WTC11 (cell line): Measurements from ENCODE around the gene BTBD9. TPM values are rescaled to one million over a fixed set of nuclear protein-coding genes. Genes with fewer than 3 reads are reported as not detected.
"Not testable (repeated sequence)": the region's sequence is repeated elsewhere in the genome, so short reads cannot be mapped to it uniquely, and the experiment has no call there.

Source experiments
- ATAC-seq: fragments of 200-7000 bp; cut with Tn5 transposase; 2 replicates; pipeline ENCODE4 v1.10.0; 2021; ENCODE audit warnings: mild to moderate bottlenecking, moderate library complexity
- CTCF ChIA-PET: fragments of 300-600 bp; sonication (Branson Sonifier 250); formaldehyde crosslinking; loops from one replicate; lab custom pipeline; 2021; ENCODE audit warnings: antibody characterized with exemption; lab: Charles Lee
- POLR2A ChIA-PET: fragments of 350-600 bp; sonication (Branson Sonifier 250); formaldehyde crosslinking; loops from one replicate; lab custom pipeline; 2021; ENCODE audit warnings: antibody characterized with exemption; lab: Charles Lee
- DNase-seq: peaks from one replicate; pipeline ENCODE4 v3.0.0; 2021; ENCODE audit warnings: low spot score
- H3K27ac Mint-ChIP-seq: 2 replicates; pipeline ENCODE4 v1.8.0; 2021; ENCODE audit warnings: mixed read lengths
- H3K27me3 Mint-ChIP-seq: 2 replicates; pipeline ENCODE4 v1.8.0; 2021; ENCODE audit warnings: low read depth, mild to moderate bottlenecking, moderate library complexity, mixed read lengths
- H3K36me3 Mint-ChIP-seq: 2 replicates; pipeline ENCODE4 v1.8.0; 2021; ENCODE audit warnings: mixed read lengths
- H3K4me1 Mint-ChIP-seq: 2 replicates; pipeline ENCODE4 v1.8.0; 2022; ENCODE audit warnings: mixed read lengths
- H3K4me3 Mint-ChIP-seq: 2 replicates; pipeline ENCODE4 v1.8.0; 2021; ENCODE audit warnings: mild to moderate bottlenecking, moderate library complexity, mixed read lengths
- H3K9me3 Mint-ChIP-seq: 2 replicates; pipeline ENCODE4 v1.8.0; 2021; ENCODE audit warnings: mixed read lengths
- CBFB ChIP-seq: sonication (generic); formaldehyde crosslinking; IDR thresholded peaks from 2 replicates; pipeline ENCODE4 v1.8.1; 2022; ENCODE audit warnings: mild to moderate bottlenecking, low read depth, missing genetic modification reagents
- CREM ChIP-seq: sonication (generic); formaldehyde crosslinking; IDR thresholded peaks from 2 replicates; pipeline ENCODE4 v1.8.1; 2022; ENCODE audit warnings: mild to moderate bottlenecking, missing genetic modification reagents, moderate library complexity
- ESRRA ChIP-seq: sonication (generic); formaldehyde crosslinking; IDR thresholded peaks from 2 replicates; pipeline ENCODE4 v1.8.1; 2022; ENCODE audit warnings: mild to moderate bottlenecking, missing genetic modification reagents, borderline replicate concordance
- HMGA2 ChIP-seq: fragments of 250-450 bp; sonication (Bioruptor Pico); IDR thresholded peaks from 2 replicates; pipeline ENCODE4 v1.4.0; 2021; ENCODE audit warnings: mild to moderate bottlenecking, moderate library complexity
- IRF2 ChIP-seq: sonication (generic); formaldehyde crosslinking; IDR thresholded peaks from 2 replicates; pipeline ENCODE4 v1.8.0; 2022; ENCODE audit warnings: low read depth, missing genetic modification reagents, borderline replicate concordance
- KAT7 ChIP-seq: sonication (generic); formaldehyde crosslinking; IDR thresholded peaks from 2 replicates; pipeline ENCODE4 v1.8.1; 2023; ENCODE audit warnings: missing genetic modification reagents, mild to moderate bottlenecking, borderline replicate concordance
- NFE2L1 ChIP-seq: sonication (generic); formaldehyde crosslinking; IDR thresholded peaks from 2 replicates; pipeline ENCODE4 v1.8.1; 2023; ENCODE audit warnings: missing genetic modification reagents
- NR3C1 ChIP-seq: sonication (generic); formaldehyde crosslinking; conservative IDR thresholded peaks from 2 replicates; pipeline ENCODE4 v1.8.1; 2023; ENCODE audit warnings: low read depth, mild to moderate bottlenecking, missing genetic modification reagents
- PRRX2 ChIP-seq: fragments of 250-450 bp; sonication (Bioruptor Pico); IDR thresholded peaks from 2 replicates; pipeline ENCODE4 v1.8.0; 2021; ENCODE audit warnings: mild to moderate bottlenecking
- TEAD1 ChIP-seq: sonication (generic); formaldehyde crosslinking; IDR thresholded peaks from 2 replicates; pipeline ENCODE4 v1.8.0; 2022; ENCODE audit warnings: mild to moderate bottlenecking, missing genetic modification reagents
- TEAD4 ChIP-seq: sonication (generic); formaldehyde crosslinking; IDR thresholded peaks from 2 replicates; pipeline ENCODE4 v1.8.0; 2022; ENCODE audit warnings: mild to moderate bottlenecking, missing genetic modification reagents
- ZBTB21 ChIP-seq: sonication (generic); formaldehyde crosslinking; IDR thresholded peaks from 2 replicates; pipeline ENCODE4 v1.8.1; 2023; ENCODE audit warnings: mild to moderate bottlenecking, missing genetic modification reagents, borderline replicate concordance
- ZNF121 ChIP-seq: sonication (generic); formaldehyde crosslinking; IDR thresholded peaks from 2 replicates; pipeline ENCODE4 v1.8.0; 2023; ENCODE audit warnings: missing genetic modification reagents
- ZNF138 ChIP-seq: sonication (generic); formaldehyde crosslinking; conservative IDR thresholded peaks from 2 replicates; pipeline ENCODE4 v1.8.1; 2022; ENCODE audit warnings: mild to moderate bottlenecking, moderate library complexity, missing genetic modification reagents
- total RNA-seq: library from RNA; stranded (reverse); gene quantifications from 3 replicates; pipeline ENCODE4 v1.2.3, GENCODE V29; 2021
- TF ChIP-seq, protein P1 (sequence below): fragments of 250-450 bp; sonication (Bioruptor Pico); IDR thresholded peaks from 2 replicates; pipeline ENCODE4 v1.9.0; 2021; ENCODE audit warnings: mild to moderate bottlenecking
- TF ChIP-seq, protein P2 (sequence below): sonication (generic); formaldehyde crosslinking; conservative IDR thresholded peaks from 2 replicates; pipeline ENCODE4 v1.8.1; 2022; ENCODE audit warnings: mild to moderate bottlenecking, missing genetic modification reagents
- TF ChIP-seq, protein P3 (sequence below): sonication (generic); formaldehyde crosslinking; conservative IDR thresholded peaks from 2 replicates; pipeline ENCODE4 v1.8.1; 2023; ENCODE audit warnings: mild to moderate bottlenecking, low read depth, missing genetic modification reagents, moderate library complexity
- TF ChIP-seq, protein P4 (sequence below): sonication (generic); formaldehyde crosslinking; IDR thresholded peaks from 2 replicates; pipeline ENCODE4 v1.8.1; 2022; ENCODE audit warnings: low read depth, missing genetic modification reagents, borderline replicate concordance
- TF ChIP-seq, protein P5 (sequence below): sonication (generic); formaldehyde crosslinking; IDR thresholded peaks from 2 replicates; pipeline ENCODE4 v1.8.1; 2022; ENCODE audit warnings: mild to moderate bottlenecking, missing genetic modification reagents, moderate library complexity, borderline replicate concordance
- TF ChIP-seq, protein P6 (sequence below): sonication (generic); formaldehyde crosslinking; IDR thresholded peaks from 2 replicates; pipeline ENCODE4 v1.8.0; 2022; ENCODE audit warnings: mild to moderate bottlenecking, missing genetic modification reagents
- TF ChIP-seq, protein P7 (sequence below): sonication (generic); formaldehyde crosslinking; IDR thresholded peaks from 2 replicates; pipeline ENCODE4 v1.8.1; 2023; ENCODE audit warnings: mild to moderate bottlenecking, missing genetic modification reagents
- TF ChIP-seq, protein P8 (sequence below): sonication (generic); formaldehyde crosslinking; IDR thresholded peaks from 2 replicates; pipeline ENCODE4 v1.8.1; 2023; ENCODE audit warnings: mild to moderate bottlenecking, missing genetic modification reagents, moderate library complexity

Gene BTBD9
- total RNA-seq, 1 experiment from 2014 or later: 4.2 TPM

DNA sequence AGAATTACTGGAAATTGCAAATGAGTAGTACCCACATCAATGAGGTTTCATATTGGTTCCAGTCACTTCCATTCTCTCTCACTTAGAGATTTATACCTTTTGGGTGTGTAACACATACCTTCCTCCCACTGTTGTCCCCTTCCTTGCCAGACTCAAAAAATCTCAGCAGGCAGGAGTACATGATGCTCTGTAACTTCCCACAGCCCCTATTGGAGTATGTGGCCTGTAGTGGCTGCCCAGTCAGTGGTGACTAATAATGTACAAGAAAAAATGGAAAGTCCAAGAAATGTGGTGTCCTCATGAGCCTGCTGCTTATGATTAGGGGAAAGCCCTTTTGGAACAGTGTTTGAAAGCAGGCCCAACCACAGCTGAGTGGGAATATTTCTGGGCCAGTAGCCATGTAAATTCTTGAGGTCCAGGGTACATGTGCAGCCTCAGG is 508.2 kb downstream of the BTBD9 start:
- POLR2A ChIA-PET: no interaction called here
- CTCF ChIA-PET: no interaction called here

DNA sequence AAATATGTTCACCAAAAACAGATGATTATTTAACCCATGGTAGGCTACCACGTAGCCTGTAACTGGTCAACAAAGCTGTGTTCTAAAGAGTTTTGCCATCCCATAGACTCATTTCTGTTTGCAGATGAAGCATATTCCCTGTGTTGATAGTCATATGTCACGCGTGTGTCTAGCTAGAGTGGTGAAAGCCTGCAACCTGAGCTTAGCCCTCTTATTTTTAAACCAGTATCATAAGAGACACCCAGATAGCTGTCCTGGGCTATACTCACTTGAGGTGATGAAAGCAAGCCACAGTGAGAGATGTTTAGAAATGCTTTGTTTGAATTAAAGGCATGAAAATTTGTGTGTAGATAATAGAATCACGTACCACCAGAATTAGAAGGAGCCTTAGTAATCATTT is 512.4 kb downstream of the BTBD9 start:
- TF ChIP-seq, protein P1, sequence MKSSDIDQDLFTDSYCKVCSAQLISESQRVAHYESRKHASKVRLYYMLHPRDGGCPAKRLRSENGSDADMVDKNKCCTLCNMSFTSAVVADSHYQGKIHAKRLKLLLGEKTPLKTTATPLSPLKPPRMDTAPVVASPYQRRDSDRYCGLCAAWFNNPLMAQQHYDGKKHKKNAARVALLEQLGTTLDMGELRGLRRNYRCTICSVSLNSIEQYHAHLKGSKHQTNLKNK (CRISPR knock-in tag): no peak
- no peak for TF ChIP-seq TEAD4 (CRISPR knock-in tag)
- TF ChIP-seq ZNF121 (CRISPR knock-in tag): no peak
- TF ChIP-seq, protein P2, sequence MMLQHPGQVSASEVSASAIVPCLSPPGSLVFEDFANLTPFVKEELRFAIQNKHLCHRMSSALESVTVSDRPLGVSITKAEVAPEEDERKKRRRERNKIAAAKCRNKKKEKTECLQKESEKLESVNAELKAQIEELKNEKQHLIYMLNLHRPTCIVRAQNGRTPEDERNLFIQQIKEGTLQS (CRISPR knock-in tag): no peak
- TF ChIP-seq, protein P3, sequence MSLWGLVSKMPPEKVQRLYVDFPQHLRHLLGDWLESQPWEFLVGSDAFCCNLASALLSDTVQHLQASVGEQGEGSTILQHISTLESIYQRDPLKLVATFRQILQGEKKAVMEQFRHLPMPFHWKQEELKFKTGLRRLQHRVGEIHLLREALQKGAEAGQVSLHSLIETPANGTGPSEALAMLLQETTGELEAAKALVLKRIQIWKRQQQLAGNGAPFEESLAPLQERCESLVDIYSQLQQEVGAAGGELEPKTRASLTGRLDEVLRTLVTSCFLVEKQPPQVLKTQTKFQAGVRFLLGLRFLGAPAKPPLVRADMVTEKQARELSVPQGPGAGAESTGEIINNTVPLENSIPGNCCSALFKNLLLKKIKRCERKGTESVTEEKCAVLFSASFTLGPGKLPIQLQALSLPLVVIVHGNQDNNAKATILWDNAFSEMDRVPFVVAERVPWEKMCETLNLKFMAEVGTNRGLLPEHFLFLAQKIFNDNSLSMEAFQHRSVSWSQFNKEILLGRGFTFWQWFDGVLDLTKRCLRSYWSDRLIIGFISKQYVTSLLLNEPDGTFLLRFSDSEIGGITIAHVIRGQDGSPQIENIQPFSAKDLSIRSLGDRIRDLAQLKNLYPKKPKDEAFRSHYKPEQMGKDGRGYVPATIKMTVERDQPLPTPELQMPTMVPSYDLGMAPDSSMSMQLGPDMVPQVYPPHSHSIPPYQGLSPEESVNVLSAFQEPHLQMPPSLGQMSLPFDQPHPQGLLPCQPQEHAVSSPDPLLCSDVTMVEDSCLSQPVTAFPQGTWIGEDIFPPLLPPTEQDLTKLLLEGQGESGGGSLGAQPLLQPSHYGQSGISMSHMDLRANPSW (CRISPR knock-in tag): no peak
- TF ChIP-seq IRF2: no peak
- TF ChIP-seq NR3C1: no peak
- no peak for TF ChIP-seq ZNF138 (CRISPR knock-in tag)
- no peak for TF ChIP-seq ZBTB21 (CRISPR knock-in tag)
- TF ChIP-seq ESRRA (CRISPR knock-in tag): no peak
- no peak for TF ChIP-seq HMGA2
- no peak for TF ChIP-seq KAT7
- TF ChIP-seq, protein P4, sequence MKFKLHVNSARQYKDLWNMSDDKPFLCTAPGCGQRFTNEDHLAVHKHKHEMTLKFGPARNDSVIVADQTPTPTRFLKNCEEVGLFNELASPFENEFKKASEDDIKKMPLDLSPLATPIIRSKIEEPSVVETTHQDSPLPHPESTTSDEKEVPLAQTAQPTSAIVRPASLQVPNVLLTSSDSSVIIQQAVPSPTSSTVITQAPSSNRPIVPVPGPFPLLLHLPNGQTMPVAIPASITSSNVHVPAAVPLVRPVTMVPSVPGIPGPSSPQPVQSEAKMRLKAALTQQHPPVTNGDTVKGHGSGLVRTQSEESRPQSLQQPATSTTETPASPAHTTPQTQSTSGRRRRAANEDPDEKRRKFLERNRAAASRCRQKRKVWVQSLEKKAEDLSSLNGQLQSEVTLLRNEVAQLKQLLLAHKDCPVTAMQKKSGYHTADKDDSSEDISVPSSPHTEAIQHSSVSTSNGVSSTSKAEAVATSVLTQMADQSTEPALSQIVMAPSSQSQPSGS (CRISPR knock-in tag): no peak
- TF ChIP-seq, protein P5, sequence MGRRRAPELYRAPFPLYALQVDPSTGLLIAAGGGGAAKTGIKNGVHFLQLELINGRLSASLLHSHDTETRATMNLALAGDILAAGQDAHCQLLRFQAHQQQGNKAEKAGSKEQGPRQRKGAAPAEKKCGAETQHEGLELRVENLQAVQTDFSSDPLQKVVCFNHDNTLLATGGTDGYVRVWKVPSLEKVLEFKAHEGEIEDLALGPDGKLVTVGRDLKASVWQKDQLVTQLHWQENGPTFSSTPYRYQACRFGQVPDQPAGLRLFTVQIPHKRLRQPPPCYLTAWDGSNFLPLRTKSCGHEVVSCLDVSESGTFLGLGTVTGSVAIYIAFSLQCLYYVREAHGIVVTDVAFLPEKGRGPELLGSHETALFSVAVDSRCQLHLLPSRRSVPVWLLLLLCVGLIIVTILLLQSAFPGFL: no peak
- TF ChIP-seq CREM (CRISPR knock-in tag): no peak
- TF ChIP-seq PRRX2 (CRISPR knock-in tag): no peak
- TF ChIP-seq, all 79 proteins: peak for 0
- DNase-seq (no peak), ATAC-seq (no peak)
- Mint-ChIP-seq H3K9me3 (peaks cover 43% of the 10 kb centered on the region), H3K4me1 (peaks cover 14% of the 10 kb centered on the region), H3K4me3 (no peak overlapping the region), H3K36me3 (peaks cover 35% of the 10 kb centered on the region), H3K27me3 (no peaks in the 10 kb centered on the region), H3K27ac (no peak overlapping the region)
- ChIA-PET POLR2A (no interaction called here), CTCF (interaction anchor here (0.7 kb wide), 1 partner anchor 9 kb away, joined by 3 read pairs; no protein-coding TSS in a partner anchor)

More for the DNA sequence above, 508.2 kb downstream of the BTBD9 start:
- H3K27me3 Mint-ChIP-seq: no peaks in the 10 kb centered on the region
- TF ChIP-seq CBFB (no peak), NFE2L1 (CRISPR knock-in tag) (no peak), PRRX2 (CRISPR knock-in tag) (no peak), ZBTB21 (CRISPR knock-in tag) (no peak), TEAD1 (no peak)
- TF ChIP-seq, protein P6, sequence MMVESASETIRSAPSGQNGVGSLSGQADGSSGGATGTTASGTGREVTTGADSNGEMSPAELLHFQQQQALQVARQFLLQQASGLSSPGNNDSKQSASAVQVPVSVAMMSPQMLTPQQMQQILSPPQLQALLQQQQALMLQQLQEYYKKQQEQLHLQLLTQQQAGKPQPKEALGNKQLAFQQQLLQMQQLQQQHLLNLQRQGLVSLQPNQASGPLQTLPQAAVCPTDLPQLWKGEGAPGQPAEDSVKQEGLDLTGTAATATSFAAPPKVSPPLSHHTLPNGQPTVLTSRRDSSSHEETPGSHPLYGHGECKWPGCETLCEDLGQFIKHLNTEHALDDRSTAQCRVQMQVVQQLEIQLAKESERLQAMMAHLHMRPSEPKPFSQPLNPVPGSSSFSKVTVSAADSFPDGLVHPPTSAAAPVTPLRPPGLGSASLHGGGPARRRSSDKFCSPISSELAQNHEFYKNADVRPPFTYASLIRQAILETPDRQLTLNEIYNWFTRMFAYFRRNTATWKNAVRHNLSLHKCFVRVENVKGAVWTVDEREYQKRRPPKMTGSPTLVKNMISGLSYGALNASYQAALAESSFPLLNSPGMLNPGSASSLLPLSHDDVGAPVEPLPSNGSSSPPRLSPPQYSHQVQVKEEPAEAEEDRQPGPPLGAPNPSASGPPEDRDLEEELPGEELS (CRISPR knock-in tag): no peak
- TF ChIP-seq, protein P7, sequence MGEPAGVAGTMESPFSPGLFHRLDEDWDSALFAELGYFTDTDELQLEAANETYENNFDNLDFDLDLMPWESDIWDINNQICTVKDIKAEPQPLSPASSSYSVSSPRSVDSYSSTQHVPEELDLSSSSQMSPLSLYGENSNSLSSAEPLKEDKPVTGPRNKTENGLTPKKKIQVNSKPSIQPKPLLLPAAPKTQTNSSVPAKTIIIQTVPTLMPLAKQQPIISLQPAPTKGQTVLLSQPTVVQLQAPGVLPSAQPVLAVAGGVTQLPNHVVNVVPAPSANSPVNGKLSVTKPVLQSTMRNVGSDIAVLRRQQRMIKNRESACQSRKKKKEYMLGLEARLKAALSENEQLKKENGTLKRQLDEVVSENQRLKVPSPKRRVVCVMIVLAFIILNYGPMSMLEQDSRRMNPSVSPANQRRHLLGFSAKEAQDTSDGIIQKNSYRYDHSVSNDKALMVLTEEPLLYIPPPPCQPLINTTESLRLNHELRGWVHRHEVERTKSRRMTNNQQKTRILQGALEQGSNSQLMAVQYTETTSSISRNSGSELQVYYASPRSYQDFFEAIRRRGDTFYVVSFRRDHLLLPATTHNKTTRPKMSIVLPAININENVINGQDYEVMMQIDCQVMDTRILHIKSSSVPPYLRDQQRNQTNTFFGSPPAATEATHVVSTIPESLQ (CRISPR knock-in tag): no peak
- TF ChIP-seq, protein P8, sequence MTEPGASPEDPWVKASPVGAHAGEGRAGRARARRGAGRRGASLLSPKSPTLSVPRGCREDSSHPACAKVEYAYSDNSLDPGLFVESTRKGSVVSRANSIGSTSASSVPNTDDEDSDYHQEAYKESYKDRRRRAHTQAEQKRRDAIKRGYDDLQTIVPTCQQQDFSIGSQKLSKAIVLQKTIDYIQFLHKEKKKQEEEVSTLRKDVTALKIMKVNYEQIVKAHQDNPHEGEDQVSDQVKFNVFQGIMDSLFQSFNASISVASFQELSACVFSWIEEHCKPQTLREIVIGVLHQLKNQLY (CRISPR knock-in tag): no peak
- TF ChIP-seq, all 79 proteins: peak for 0
- Mint-ChIP-seq H3K4me1 (peaks cover 24% of the 10 kb centered on the region), H3K9me3 (peaks cover 25% of the 10 kb centered on the region), H3K36me3 (peaks cover 15% of the 10 kb centered on the region), H3K27ac (no peak overlapping the region), H3K4me3 (no peak overlapping the region)
- DNase-seq (no peak), ATAC-seq (no peak)

DNA sequence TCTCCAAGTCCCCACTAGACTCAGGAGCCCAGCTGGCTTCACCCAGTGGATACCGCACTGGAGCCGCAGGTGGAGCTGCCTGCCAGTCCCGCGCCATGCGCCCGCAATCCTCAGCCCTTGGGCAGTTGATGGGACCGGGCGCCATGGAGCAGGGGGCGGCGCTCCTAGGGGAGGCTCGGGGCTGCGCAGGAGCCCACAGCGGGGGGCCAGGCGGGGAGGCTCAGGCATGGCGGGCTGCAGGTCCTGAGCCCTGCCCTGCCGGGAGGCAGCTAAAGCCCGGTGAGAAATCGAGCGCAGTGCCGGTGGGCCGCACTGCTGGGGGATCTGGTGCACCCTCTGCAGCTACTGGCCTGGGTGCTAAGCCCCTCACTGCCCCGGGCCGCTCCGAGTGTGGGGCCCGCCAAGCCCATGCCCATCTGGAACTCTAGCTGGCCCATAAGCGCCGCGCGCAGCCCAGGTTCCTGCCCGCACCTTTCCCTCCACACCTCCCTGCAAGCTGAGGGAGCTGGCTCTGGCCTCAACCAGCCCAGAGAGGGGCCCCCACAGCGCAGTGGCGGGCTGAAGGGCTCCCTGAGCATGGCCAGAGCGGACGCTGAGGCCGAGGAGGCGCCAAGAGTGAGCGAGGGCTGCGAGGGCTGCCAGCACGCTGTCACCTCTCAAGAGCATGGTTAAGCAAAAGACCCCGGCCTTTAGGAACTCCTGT is 515.4 kb downstream of the BTBD9 start:
- CTCF ChIA-PET, H3K27me3 Mint-ChIP-seq, H3K4me3 Mint-ChIP-seq, ATAC-seq, POLR2A ChIA-PET, DNase-seq, H3K27ac Mint-ChIP-seq: not testable (repeated sequence)
- Mint-ChIP-seq H3K9me3 (peaks cover 28% of the 10 kb centered on the region), H3K4me1 (peaks cover 15% of the 10 kb centered on the region), H3K36me3 (peaks cover 25% of the 10 kb centered on the region)
